GOT3 (cell line): ENCODE measurements around the gene ARHGAP31.
"Not testable (repeated sequence)": the region's sequence is repeated elsewhere in the genome, so short reads cannot be mapped to it uniquely, and the experiment has no call there.

Experiments used
- DNase-seq: peaks from one replicate; lab custom pipeline; 2025; ENCODE audit warnings: mixed read lengths; lab: John Stamatoyannopoulos, UW

Gene ARHGAP31, protein sequence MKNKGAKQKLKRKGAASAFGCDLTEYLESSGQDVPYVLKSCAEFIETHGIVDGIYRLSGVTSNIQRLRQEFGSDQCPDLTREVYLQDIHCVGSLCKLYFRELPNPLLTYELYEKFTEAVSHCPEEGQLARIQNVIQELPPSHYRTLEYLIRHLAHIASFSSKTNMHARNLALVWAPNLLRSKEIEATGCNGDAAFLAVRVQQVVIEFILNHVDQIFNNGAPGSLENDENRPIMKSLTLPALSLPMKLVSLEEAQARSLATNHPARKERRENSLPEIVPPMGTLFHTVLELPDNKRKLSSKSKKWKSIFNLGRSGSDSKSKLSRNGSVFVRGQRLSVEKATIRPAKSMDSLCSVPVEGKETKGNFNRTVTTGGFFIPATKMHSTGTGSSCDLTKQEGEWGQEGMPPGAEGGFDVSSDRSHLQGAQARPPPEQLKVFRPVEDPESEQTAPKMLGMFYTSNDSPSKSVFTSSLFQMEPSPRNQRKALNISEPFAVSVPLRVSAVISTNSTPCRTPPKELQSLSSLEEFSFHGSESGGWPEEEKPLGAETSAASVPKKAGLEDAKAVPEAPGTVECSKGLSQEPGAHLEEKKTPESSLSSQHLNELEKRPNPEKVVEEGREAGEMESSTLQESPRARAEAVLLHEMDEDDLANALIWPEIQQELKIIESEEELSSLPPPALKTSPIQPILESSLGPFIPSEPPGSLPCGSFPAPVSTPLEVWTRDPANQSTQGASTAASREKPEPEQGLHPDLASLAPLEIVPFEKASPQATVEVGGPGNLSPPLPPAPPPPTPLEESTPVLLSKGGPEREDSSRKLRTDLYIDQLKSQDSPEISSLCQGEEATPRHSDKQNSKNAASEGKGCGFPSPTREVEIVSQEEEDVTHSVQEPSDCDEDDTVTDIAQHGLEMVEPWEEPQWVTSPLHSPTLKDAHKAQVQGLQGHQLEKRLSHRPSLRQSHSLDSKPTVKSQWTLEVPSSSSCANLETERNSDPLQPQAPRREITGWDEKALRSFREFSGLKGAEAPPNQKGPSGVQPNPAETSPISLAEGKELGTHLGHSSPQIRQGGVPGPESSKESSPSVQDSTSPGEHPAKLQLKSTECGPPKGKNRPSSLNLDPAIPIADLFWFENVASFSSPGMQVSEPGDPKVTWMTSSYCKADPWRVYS (N-terminal part only)

GRCh38 chr3:119293871-119294695, at the start of gene ARHGAP31:
ARHGAP31 (plus strand) TSS chr3:119294383; CDS start chr3:119294905, 522 bp downstream.
- DNase-seq = peak; percentile 47

DNA sequence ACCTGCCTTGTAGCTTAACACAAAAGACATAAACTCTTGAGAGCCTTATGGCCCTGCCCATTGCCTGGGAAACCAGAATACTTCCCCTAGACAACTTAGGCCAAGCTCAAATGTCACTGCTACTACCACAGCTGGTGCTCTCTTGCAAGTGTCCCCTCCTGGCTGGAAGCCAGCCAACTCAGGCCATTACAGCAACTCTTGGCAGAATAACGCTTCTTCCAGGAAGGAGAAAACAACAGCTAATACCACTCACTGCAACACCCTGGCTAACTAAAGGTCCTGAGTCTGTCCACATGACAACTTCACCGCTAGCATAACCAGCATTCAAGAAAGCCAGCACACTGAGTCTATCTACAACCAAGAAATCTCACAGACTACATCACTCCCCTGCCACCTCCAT, 48.4 kb upstream of the ARHGAP31 start:
- no peak for DNase-seq

DNA sequence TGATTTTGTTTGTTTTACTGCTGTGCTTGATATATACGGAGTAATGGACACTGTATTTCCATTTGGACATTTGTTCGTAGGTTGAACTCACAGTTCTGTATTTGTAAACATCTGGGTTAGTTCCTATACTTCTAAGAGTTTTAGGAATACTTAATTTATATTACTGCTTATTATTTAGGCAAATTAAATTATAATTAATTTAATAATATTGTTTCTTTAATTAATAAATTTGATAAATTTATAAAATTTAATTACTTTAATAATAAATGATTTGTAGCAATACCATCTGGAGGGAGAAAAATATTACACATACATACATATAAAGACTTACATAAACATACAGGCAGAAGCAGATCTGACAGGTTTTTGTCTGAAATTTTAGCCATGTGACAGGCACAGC, 39.0 kb upstream of the ARHGAP31 start:
- no peak for DNase-seq

DNA sequence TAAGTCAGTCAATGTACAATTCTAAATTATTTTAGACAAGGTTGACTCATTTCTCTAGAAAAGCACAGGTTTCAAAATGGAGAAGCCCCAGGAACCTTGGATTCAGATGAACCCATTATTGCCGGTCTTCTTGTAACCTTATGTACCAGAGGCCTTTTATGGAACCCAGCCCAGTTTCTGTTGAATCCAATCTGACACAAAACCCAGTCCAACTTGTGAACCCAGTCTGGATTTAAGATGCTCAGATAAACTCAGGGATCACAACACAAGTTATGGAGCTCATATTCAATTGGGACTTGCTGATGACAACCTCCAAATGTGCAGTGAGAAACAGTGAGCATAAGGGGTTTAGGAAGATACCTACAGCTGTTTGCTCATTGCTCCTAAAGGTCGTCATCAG, 37.1 kb upstream of the ARHGAP31 start:
- no peak for DNase-seq

- DNase-seq = no peak
Measured at GRCh38 chr3:119257654-119258410, 36.4 kb upstream of the ARHGAP31 start.

DNA sequence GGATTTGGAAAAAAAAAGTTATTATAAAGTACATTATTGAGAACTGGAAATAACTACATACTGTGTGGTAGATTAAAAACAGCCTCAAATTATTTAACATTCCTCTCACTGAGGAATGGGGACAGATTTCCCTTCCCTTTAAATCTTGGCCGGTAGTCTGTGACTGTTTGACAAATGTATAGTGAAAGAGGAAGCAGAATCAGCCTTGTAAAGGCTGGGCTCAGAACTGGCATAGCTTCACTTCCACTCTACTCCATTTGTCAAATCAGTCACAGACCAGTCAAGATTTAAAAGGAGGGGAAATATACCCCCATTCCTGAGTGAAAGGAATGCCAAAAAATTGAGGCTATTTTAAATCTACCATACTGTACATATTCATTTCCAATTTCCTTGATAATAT, 35.3 kb upstream of the ARHGAP31 start:
- no peak for DNase-seq

DNA sequence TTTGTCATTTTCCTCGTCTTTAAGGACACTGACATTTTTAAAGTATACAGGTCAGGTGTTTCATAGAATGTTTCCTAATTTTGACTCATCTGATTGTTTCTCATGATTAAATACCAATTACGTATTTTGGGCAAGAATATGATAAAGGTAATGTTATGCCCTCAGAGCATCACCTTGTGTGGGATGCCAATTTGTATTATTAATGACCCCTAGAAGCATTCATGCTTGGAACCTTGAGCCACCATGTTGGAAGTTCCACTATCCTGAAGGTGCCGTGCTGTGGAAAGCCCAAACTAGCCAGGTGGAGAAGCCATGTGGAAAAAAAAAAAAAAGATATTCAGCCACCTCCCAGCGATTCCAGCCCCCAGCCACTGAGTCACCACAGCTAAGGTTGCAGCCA, 34.4 kb upstream of the ARHGAP31 start:
- no peak for DNase-seq

DNA sequence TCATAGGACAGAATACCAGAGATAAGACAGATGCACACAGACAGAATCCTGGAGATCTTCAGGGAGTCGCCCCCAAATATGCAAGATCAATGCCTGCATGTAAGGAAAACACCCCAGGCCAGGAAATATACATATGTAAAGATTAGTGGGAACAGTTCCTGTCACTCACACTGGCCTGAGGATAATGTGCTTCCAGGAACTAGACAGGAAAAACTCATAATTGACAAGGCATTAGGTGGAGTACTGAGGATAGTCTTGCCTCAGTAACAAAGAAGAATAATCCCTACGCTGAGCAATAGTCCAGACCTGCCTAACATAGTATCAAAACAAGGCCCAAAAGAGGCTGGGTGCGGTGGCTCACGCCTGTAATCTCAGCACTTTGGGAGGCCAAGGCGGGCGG, 33.1 kb upstream of the ARHGAP31 start:
- no peak for DNase-seq

GRCh38 chr3:119270212-119270611, 24.0 kb upstream of the ARHGAP31 start:
- not testable (repeated sequence) for DNase-seq

DNA sequence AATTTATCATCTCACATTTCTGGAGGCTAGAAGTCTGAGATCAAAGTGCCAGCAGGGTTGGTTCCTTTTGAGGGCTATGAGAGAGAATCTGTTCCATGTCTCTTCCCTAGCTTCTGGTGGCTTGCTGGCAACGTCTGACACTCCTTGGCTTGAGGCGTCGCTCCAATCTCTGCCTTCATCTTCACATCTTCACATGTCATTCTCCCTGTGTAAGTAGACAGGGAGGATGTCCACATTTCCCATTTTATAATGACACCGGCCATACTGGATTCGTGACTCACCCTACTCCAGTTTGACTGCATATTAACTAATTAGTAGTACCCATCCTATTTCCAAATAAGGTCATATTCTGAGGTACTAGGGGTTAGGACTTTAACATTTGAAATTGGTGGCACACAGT, 17.5 kb upstream of the ARHGAP31 start:
- DNase-seq = no peak

DNA sequence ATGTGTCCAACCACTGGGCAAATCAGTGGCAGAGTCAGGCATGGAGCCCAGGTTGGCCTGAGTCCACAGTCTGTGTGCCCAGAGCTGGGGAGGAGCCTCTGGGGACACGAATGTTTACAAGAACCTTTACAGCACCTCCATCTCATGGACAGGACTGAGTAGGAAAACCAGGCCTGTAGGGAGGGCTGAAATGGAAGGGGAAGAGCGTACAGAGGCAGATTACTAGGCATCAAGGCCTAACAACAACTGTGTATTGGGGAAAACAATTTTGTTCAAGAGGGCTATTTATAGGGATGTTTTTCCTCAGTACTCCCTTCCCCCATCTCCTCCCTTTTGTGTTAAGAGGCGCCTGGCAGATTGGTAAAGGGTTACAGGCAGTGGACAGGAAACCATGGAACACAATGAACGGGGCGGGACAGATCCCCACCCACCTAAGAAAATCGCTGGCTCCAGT, 15.1 kb upstream of the ARHGAP31 start:
- DNase-seq = no peak

- no peak for DNase-seq
Measured at GRCh38 chr3:119279584-119280243, 14.5 kb upstream of the ARHGAP31 start.

- DNase-seq = no peak
Measured at GRCh38 chr3:119288669-119289403, 5.3 kb upstream of the ARHGAP31 start.

GRCh38 chr3:119289404-119289770, 4.8 kb upstream of the ARHGAP31 start:
- no peak for DNase-seq

DNA sequence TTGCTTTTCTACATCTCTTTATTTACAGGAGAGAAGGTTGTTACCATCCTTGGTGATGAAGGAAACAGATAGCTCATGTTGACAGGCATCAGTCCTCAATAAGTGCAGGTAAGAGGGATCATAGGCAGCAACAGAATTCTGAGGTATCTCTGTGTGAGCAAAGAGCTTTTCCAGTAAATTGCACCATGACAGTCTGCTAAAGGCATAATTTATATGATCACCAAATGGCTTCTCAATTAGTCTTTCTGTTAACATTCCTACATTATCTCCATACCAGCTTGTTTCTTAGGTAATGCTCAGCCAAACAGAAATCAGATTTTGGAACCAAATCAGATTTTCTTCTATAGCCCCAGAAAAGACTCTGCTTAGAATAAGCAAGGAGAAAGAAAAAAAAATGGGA, 3.6 kb upstream of the ARHGAP31 start:
- no peak for DNase-seq

GRCh38 chr3:119291062-119291700, 3.0 kb upstream of the ARHGAP31 start:
- DNase-seq = no peak

DNA sequence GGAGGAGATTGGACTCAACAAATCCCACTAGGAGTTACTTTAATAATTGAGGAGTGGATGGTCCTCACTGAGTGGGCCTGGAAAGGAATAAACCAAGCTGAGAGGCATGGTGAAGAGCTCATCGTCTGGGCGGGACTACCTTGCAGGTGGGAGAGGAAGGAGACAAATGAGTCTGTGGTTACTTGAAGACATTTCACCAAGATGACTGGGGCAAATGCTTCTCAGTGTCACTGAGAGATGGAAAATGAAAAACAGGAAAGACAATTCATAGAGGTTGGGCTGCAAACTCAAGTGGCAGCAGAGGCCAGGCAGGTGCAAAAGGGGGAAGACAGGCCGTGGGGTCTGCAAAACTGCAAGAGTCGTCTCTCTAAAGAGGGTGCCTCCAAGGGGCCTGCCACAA, 1.5 kb upstream of the ARHGAP31 start:
- no peak for DNase-seq

GRCh38 chr3:119293105-119293870, 895 bp upstream of the ARHGAP31 start:
- no peak for DNase-seq
